Measurements from ENCODE around the gene TOM1L1.

TOM1L1 gene

GRCh38 chr17:54883939-54884338 lies 16.7 kb upstream of the TOM1L1 start:
- no peaks in the 10 kb centered on the region for H3K4me1 Mint-ChIP-seq
- H3K27me3 Mint-ChIP-seq = peaks cover 6% of the 10 kb centered on the region
- H3K4me3 Mint-ChIP-seq = no peak overlapping the region
- H3K27ac Mint-ChIP-seq = no peak overlapping the region
- no peaks in the 10 kb centered on the region for H3K36me3 Mint-ChIP-seq
- no peaks in the 10 kb centered on the region for H3K9me3 Mint-ChIP-seq

DNA sequence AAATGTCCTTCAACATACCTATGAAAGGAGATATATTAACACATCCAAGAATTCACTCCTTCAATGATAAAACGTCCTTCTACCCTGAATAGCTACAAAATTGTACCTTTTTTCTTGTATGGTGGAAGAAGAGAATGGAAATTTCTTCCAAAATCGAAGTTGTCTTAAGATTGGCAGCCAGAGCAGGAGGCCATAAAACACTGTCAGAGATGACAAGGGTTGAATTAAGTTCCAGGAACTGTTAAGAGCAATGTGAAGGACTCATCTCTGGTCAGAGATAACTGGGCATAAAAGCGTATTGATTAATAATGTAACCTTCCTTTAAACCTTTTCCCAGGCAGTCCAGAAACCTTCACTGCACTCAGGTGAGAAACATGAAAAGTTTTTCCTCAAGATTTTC lies 12.9 kb upstream of the TOM1L1 start:
- no peak overlapping the region for H3K4me3 Mint-ChIP-seq
- no peak overlapping the region for H3K27ac Mint-ChIP-seq
- no peaks in the 10 kb centered on the region for H3K4me1 Mint-ChIP-seq
- H3K27me3 Mint-ChIP-seq = no peaks in the 10 kb centered on the region
- no peaks in the 10 kb centered on the region for H3K9me3 Mint-ChIP-seq
- H3K36me3 Mint-ChIP-seq = no peaks in the 10 kb centered on the region

- Mint-ChIP-seq H3K4me3 (no peak overlapping the region), H3K4me1 (no peaks in the 10 kb centered on the region), H3K9me3 (no peaks in the 10 kb centered on the region), H3K27ac (no peak overlapping the region), H3K27me3 (peaks cover 2% of the 10 kb centered on the region), H3K36me3 (no peaks in the 10 kb centered on the region)
Measured at GRCh38 chr17:54888254-54888653, 12.4 kb upstream of the TOM1L1 start.

DNA sequence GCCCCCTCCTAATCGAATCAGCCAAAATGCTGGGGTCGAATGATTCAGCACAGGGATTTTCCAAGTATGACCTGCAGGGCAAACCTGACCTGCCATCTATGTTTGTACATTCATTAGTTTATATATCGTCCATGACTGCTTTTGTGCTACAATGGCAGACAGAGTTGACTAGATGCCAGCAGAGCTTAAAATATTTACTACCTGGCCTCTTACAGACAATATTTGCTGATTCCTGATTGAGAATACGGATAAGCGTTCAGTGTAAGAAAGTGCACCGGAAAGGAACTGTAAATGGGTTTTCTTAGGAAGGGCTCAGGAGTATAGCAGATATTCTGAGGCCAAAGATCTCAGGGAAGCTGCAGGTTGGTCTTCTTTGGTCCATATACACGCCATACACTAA lies 11.7 kb upstream of the TOM1L1 start:
- Mint-ChIP-seq H3K4me3 (no peak overlapping the region), H3K36me3 (no peaks in the 10 kb centered on the region), H3K27me3 (peaks cover 3% of the 10 kb centered on the region), H3K9me3 (no peaks in the 10 kb centered on the region), H3K4me1 (no peaks in the 10 kb centered on the region), H3K27ac (no peak overlapping the region)

DNA sequence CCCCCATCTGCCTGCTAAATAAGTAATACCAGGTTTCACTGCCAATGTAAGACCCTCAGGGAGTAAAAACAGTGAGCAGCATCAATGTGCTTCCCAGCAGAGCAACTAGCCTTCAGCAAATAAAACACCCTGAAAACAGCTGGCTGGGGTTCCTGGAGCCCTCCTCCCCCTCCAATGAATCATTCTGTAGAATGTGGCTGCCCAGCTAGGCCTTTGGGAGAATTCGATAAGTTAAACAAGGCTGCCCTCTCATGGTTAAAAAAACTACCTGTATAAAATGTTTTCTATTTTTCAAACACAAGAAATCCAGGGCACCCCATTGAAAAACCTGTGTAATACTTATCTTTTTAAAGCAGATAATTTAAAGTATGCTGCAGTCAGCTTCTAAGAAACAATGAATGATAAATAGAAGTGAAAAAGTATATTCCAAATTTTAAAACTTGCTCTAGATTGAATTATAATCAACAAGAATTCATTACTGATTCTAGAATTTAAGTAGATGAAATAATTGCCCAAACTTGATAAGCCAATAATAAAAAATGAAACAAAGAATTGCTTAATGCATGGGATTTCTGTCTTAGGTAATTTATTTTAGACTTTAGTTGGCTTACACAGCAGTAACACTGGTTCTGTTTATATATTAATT lies 9.4 kb upstream of the TOM1L1 start:
- Mint-ChIP-seq H3K27ac (no peak overlapping the region), H3K36me3 (no peaks in the 10 kb centered on the region), H3K4me3 (no peak overlapping the region), H3K27me3 (peaks cover 10% of the 10 kb centered on the region), H3K9me3 (no peaks in the 10 kb centered on the region), H3K4me1 (no peaks in the 10 kb centered on the region)

- Mint-ChIP-seq H3K9me3 (no peaks in the 10 kb centered on the region), H3K4me3 (no peak overlapping the region), H3K36me3 (no peaks in the 10 kb centered on the region), H3K27ac (no peak overlapping the region), H3K4me1 (no peaks in the 10 kb centered on the region), H3K27me3 (peaks cover 15% of the 10 kb centered on the region)
Measured at GRCh38 chr17:54892360-54892759, 8.3 kb upstream of the TOM1L1 start.

GRCh38 chr17:54898576-54898975 lies 2.1 kb upstream of the TOM1L1 start:
- Mint-ChIP-seq H3K27ac (no peak overlapping the region), H3K9me3 (no peaks in the 10 kb centered on the region), H3K27me3 (peaks cover 39% of the 10 kb centered on the region), H3K36me3 (no peaks in the 10 kb centered on the region), H3K4me1 (peaks cover 8% of the 10 kb centered on the region), H3K4me3 (no peak overlapping the region)

DNA sequence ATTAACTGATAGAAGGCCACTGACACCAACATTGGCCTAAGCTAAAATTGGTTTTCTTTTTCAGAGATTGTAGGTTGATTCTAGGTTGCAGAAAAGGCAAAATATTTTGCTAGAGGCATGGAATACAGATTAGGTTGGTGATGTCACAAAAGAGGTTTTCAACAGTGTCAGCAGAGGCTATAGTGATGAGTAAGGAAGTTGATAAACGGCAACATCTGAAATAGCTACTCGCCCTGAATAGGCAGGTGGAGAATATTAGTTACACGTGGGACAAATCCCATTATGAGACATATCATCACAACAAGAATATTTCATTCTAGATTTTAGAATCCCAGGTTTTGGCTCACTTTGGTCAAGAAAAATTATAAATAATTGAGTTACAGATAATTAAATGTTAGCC lies 1.5 kb upstream of the TOM1L1 start:
- peaks cover 36% of the 10 kb centered on the region for H3K27me3 Mint-ChIP-seq

DNA sequence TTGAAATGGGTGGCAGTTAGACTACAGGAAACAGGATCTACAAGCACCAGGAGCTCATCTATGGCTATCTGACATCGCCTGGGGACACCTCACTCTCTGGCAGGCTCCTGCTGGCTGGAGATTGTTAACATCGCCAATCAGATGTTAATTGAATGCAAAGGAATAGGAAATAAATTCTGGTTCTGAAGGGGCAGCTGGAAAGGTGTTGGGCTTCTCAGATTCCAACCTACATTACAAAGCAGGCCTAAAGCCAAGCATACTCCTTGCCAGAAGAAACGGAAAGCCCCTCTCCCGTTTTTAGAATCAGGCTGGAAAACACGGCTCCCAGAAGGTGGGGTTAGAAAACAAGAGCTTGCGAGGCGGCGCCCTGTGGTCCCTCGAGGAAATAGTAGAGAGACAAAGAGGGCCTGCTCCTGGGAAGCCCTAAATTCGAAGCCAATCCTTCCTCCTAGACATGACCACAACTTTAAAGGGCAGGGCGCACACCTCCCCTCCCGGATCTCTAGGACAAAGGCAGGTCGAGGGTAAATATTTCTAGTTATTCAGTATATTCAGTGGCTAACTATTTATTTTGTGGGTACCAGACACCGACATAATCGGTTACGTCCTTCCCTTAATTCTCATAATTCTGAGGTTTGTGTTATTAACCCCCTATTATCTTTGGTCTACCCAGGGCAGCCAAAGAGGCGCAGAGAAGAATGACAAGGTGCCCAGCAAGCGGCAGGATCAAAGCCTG lies 763 bp upstream of the TOM1L1 start:
- H3K36me3 Mint-ChIP-seq = no peaks in the 10 kb centered on the region
- H3K27ac Mint-ChIP-seq = no peak overlapping the region
- no peak overlapping the region for H3K4me3 Mint-ChIP-seq
- H3K27me3 Mint-ChIP-seq = peaks cover 36% of the 10 kb centered on the region
- no peaks in the 10 kb centered on the region for H3K9me3 Mint-ChIP-seq
- peaks cover 8% of the 10 kb centered on the region for H3K4me1 Mint-ChIP-seq

More for the DNA sequence above, 1.5 kb upstream of the TOM1L1 start:
- no peak overlapping the region for H3K27ac Mint-ChIP-seq
- peaks cover 8% of the 10 kb centered on the region for H3K4me1 Mint-ChIP-seq
- H3K36me3 Mint-ChIP-seq = no peaks in the 10 kb centered on the region
- no peaks in the 10 kb centered on the region for H3K9me3 Mint-ChIP-seq
- no peak overlapping the region for H3K4me3 Mint-ChIP-seq

DNA sequence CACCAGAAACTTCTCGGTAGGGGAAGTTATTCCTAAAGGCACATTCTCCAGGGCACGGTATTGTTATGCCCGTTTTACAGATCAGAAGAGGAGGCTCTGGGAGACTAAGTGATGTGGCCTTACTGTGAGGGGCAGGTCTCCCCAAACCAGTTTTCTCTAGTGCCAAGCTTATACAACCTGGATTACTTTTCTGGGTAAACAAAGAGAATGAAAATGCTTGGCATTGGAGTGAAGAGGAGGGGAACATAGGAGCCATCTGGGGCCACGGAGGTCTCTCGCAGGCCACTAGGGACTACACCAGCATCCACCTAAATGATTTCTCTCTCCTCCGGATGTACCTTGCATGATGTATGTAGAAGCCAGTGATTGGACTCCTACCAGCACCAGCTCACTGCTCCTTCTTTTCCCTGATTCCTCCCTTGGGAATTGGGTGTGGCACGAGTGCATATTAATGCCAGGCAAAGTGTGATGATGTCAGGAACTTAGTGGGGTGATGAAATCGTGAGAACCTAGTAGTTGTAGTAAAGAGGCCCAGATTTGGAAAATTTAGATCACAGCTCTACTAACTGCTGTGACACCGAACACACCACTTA lies 674 bp downstream of the TOM1L1 start:
- no peaks in the 10 kb centered on the region for H3K36me3 Mint-ChIP-seq
- peaks cover 8% of the 10 kb centered on the region for H3K4me1 Mint-ChIP-seq
- H3K27me3 Mint-ChIP-seq = peaks cover 32% of the 10 kb centered on the region
- H3K9me3 Mint-ChIP-seq = no peaks in the 10 kb centered on the region
- no peak overlapping the region for H3K27ac Mint-ChIP-seq
- no peak overlapping the region for H3K4me3 Mint-ChIP-seq

DNA sequence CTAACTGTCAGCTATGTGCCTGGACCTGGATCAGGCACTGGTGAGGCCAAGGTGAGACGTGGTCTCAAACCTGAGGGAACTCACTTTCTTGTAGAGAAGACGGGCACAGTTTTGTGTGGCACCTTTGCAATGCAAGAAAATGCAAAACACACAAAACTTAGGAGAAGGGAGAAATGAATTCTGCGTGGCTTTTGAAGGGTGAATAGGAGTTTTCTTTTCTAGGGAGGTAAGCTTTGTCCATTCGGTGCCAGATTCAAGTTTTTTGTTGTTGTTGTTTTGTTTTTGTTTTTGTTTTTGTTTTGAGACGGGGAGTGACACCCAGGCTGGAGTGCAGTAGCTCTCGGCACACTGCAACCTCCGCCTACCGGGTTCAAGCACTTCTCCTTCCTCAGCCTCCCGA lies 1.4 kb downstream of the TOM1L1 start:
- Mint-ChIP-seq H3K4me3 (no peak overlapping the region), H3K4me1 (peaks cover 8% of the 10 kb centered on the region), H3K9me3 (no peaks in the 10 kb centered on the region), H3K27ac (no peak overlapping the region), H3K36me3 (no peaks in the 10 kb centered on the region), H3K27me3 (peaks cover 27% of the 10 kb centered on the region)

- Mint-ChIP-seq H3K4me3 (no peak overlapping the region), H3K4me1 (peaks cover 8% of the 10 kb centered on the region), H3K36me3 (no peaks in the 10 kb centered on the region), H3K27ac (no peak overlapping the region), H3K9me3 (no peaks in the 10 kb centered on the region), H3K27me3 (peaks cover 26% of the 10 kb centered on the region)
Measured at GRCh38 chr17:54902611-54903010, 2.0 kb downstream of the TOM1L1 start.

GRCh38 chr17:54903375-54903774 lies 2.7 kb downstream of the TOM1L1 start:
- H3K4me1 Mint-ChIP-seq = peaks cover 8% of the 10 kb centered on the region

DNA sequence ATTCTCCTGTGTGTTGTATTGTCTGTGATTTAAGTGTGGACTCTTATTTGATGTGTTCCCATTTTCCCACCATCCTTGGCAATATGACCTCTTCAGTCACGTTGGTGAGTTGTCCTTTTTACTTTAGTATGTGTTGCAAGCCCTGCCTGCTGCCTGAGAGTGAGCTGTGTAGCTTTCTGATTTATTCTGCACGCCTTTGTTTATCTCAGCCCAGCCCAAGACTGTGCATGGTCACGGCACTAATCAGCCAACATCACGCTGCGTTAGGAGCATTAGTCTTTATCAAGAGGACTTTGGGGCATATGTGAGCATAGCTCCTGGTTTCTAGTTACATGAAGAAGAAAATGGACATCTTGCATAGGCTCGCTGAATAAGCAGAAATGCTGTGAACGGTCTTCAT lies 6.0 kb downstream of the TOM1L1 start:
- H3K27me3 Mint-ChIP-seq = peaks cover 5% of the 10 kb centered on the region
- no peaks in the 10 kb centered on the region for H3K36me3 Mint-ChIP-seq
- no peaks in the 10 kb centered on the region for H3K9me3 Mint-ChIP-seq
- H3K4me3 Mint-ChIP-seq = no peak overlapping the region
- no peak overlapping the region for H3K27ac Mint-ChIP-seq
- H3K4me1 Mint-ChIP-seq = no peaks in the 10 kb centered on the region

More at GRCh38 chr17:54903375-54903774, 2.7 kb downstream of the TOM1L1 start:
- Mint-ChIP-seq H3K4me3 (no peak overlapping the region), H3K27me3 (peaks cover 24% of the 10 kb centered on the region), H3K36me3 (no peaks in the 10 kb centered on the region), H3K9me3 (no peaks in the 10 kb centered on the region), H3K27ac (no peak overlapping the region)

DNA sequence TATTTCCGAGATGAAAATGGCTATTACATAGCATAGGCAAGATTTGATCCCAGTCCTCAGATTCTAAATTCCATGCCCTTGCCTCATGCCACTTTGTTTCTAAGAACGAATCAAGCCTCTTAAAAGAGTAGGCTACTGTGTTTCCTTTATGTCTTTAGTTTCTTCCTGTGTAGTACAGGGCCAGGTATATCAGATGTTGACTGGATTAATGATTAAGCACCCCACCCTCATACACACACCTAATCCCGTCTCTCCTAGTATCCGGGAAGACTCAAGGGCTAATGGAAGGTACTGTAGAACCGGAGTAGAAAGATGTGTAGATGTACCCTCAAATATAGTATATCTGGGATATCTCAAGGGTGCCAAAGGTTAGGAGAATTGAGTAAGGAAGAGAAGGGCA lies 6.7 kb downstream of the TOM1L1 start:
- H3K36me3 Mint-ChIP-seq = no peaks in the 10 kb centered on the region
- no peak overlapping the region for H3K27ac Mint-ChIP-seq
- no peak overlapping the region for H3K4me3 Mint-ChIP-seq
- no peaks in the 10 kb centered on the region for H3K4me1 Mint-ChIP-seq
- H3K27me3 Mint-ChIP-seq = peaks cover 2% of the 10 kb centered on the region
- H3K9me3 Mint-ChIP-seq = no peaks in the 10 kb centered on the region

DNA sequence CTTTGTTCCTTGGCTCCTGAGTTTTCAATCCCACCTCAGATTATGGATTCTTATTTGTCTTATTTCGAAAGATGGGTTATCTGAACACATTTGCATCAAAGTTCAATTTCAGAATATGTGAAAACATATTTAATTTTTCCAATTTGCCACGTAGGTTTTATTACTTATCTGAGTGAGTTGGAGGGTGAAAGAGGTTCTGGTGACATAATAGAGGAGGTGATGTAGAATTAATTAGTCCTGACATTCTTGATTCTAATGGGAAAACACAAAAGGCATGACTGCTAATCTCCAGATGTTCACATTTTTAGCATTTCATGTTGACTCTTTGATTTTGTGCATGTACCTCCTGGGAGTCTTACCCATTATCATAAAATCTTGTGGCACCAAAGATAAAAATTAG lies 9.1 kb downstream of the TOM1L1 start:
- no peaks in the 10 kb centered on the region for H3K9me3 Mint-ChIP-seq
- H3K36me3 Mint-ChIP-seq = no peaks in the 10 kb centered on the region
- no peaks in the 10 kb centered on the region for H3K27me3 Mint-ChIP-seq
- H3K27ac Mint-ChIP-seq = no peak overlapping the region
- no peaks in the 10 kb centered on the region for H3K4me1 Mint-ChIP-seq
- no peak overlapping the region for H3K4me3 Mint-ChIP-seq

All from activated naive CD4-positive, alpha-beta T cell treated with anti-CD3 and anti-CD28 coated beads, Interleukin-2, amount 50 U/mL, for 24 hours (primary cell).